HG03039 (cell line): ENCODE data around the gene HNRNPA2B1.
"Not testable (repeated sequence)": the region's sequence is repeated elsewhere in the genome, so short reads cannot be mapped to it uniquely, and the experiment has no call there.

Experiments used
- ATAC-seq: cut with Tn5 transposase; IDR thresholded peaks from one replicate; pipeline ENCODE4 v1.9.1; 2021; ENCODE audit warnings: mild to moderate bottlenecking, moderate library complexity; ENCODE audit not compliant: unreplicated experiment

Gene HNRNPA2B1

DNA sequence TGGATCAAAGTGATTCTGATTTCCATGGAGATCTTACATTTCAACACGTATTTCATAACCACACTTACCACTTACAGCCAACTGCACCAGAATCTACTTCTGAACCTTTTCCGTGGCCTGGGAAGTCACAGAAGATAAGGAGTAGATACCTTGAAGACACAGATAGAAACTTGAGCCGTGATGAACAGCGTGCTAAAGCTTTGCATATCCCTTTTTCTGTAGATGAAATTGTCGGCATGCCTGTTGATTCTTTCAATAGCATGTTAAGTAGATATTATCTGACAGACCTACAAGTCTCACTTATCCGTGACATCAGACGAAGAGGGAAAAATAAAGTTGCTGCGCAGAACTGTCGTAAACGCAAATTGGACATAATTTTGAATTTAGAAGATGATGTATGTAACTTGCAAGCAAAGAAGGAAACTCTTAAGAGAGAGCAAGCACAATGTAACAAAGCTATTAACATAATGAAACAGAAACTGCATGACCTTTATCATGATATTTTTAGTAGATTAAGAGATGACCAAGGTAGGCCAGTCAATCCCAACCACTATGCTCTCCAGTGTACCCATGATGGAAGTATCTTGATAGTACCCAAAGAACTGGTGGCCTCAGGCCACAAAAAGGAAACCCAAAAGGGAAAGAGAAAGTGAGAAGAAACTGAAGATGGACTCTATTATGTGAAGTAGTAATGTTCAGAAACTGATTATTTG lies 15.3 kb downstream of the HNRNPA2B1 start:
- no peak for ATAC-seq

DNA sequence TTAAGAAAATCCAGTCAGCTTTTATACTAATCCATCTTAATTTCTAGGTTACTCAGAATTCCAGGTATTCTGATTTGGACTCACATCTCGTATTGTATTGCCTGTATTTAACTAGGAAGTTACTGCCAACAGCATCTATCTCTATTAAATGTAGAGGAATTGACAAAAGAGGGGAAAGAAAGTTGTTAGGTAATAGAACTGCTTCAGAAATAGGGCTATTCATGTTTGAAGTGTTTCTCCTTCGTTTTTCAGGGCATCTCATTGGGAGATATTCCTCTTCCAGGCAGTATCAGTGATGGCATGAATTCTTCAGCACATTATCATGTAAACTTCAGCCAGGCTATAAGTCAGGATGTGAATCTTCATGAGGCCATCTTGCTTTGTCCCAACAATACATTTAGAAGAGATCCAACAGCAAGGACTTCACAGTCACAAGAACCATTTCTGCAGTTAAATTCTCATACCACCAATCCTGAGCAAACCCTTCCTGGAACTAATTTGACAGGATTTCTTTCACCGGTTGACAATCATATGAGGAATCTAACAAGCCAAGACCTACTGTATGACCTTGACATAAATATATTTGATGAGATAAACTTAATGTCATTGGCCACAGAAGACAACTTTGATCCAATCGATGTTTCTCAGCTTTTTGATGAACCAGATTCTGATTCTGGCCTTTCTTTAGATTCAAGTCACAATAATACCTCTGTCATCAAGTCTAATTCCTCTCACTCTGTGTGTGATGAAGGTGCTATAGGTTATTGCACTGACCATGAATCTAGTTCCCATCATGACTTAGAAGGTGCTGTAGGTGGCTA lies 16.1 kb downstream of the HNRNPA2B1 start:
- not testable (repeated sequence) for ATAC-seq

DNA sequence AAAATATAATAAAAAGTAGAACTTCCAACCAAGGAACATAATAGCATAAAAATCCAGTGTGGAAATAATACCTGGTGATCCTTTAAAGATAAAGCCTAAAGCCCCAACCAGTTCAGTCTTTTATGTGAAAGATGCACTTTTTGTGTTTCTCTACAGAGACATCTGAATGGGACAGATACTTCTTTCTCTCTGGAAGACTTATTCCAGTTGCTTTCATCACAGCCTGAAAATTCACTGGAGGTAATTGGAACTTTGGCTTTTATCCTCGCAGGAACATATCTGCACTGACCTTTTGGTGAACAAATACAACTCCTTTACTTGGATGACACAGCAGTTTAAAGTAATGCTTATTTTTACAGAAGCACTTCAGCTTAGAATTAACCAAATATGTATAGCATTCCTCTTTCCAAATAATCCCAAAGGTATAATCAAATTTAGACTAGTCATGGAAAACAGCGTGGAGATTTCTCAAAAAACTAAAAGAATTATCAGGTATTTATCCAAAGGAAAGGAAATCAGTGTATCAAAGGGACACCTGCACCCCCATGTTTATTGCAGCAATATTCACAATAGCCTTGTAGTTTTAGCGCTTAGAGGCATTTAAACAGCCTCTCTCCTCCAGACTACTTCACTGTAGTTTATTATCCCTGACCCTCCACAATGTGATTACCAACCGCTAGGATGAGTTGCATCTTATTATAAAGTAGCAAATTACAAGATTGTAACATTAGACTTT lies 16.8 kb downstream of the HNRNPA2B1 start:
- ATAC-seq: no peak

DNA sequence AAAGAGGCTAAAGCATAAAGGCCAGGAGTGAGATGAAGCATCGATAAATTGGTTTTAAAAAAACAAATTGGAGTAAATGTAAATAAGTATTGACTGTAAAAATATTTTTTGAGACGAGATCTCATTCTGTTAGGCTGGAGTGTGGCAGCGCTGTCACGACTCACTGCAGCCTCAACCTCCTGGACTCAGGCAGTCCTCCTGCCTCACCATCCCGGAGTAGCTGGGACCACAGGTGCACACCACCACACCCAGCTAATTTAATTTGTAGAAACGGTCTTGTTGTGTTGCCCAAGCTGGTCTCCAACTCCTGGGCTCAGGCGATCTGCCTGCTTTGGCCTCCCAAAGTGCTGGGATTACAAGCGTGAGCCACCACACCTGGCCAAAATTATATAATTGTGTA lies 17.8 kb downstream of the HNRNPA2B1 start:
- ATAC-seq: no peak

DNA sequence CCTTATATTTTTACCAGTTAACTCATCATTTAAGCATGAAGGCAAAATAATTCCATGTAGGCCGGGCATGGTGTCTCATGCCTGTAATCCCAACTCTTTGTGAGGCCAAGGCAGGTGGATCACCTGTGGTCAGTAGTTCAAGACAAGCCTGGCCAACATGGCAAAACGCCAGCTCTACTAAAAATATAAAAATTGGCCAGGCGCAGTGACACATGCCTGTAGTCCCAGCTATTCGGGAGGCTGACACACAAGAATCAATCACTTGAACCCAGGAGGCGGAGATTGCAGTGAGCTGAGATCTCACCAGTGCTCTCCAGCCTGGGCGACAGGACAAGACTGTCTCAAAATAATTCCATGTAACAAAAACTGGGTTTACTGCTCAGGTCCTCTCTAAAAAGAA lies 18.3 kb downstream of the HNRNPA2B1 start:
- ATAC-seq: no peak

DNA sequence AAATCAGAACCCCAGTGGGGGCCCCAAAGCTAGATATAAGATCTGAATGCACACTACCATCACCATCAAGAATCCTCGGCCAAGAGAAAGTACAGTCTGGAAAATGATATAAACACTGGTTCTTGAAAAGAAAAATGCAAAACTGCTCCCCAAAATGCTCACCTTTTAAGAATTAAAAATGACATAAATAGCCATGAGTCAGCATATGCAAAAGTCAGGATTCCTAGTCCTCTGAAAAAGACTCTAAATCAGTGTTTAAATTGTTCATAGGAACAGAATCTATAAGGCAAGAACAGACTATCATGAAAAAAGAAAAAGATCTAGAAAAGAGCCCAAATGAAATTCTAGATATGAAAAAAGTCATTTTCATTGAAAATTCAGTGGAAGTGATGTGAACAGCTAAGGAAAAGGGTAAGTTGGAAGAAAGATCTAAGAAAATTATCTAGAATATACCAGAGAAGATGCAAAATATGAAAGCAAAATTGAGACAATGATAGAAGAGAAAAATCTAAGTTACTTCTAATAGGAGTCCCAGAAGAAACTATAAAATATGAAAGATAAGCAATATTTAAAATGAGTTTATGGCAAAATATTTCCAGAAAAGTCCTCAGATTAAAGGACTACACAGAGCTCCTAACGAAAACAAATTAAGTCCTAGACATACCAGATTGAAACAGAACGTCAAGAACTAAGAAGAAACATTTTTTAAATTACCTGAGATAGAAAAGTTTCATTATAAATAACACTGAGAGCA lies 18.9 kb downstream of the HNRNPA2B1 start:
- no peak for ATAC-seq

DNA sequence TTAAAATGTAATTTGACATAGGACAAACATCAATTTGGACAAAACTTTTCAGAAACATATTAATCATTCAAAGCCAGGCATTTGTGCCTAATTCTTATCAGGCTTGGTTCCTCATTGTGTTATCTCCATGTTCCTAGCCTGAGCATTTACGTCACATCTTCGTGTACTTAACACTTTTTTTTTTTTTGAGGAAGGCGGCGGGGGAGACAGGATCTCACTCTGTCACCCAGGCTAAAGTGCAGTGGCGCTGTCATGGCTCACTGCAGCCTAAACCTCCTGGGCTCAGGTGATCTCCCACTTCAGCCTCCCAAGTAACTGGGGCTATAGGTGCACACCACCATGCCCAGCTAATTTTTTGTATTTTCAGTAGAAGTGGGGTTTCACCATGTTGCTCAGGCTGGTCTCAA lies 19.8 kb downstream of the HNRNPA2B1 start:
- no peak for ATAC-seq

DNA sequence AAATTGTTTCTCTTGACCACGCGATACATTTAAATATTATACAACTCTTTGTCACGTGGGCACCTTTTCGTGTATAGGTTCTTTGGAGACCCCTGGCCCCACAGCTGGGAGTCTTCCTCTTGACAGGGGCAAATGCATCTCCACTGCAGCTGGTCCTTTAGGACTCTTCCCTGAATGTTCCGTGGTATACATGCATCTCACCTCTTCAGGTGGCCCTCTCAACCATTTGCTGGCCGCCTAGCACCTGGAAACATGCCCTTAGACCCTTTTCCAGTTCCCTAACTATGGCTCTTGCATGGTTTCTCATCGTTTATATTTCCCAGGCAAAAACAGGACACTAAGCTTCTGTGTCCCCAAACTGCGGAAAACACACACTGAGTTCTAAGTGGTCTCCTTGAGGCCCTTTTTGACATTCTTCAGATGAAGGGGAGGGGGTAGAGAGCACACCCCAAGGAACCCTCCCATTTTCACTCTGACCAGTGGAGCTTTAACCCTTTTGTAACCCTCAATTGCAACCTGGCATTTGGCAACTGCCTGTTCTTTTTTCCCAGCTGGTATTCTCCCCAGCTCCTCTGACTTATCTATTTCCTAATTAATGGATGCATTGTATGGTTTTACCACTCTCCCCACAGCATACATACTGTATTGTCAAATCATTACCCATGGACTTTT lies 20.6 kb downstream of the HNRNPA2B1 start:
- no peak for ATAC-seq

DNA sequence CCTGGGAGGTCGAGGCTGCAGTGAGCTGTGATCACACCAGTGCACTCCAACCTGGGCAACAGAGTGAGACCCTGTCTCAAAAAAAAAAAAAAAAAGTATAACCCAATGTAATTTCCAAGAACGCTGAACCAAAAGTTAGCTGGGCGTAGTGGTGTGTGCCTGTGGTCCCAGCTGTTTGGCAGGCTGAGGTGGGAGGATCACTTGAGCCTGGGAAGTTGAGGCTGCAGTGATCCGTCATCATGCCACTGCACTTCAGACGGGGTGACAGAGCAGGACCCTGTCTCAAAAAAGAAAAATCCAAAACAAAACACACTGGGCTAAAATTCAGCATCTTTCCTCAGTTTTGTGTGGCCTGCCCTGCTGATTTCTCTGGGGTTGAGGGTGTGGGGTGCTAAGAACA lies 21.1 kb downstream of the HNRNPA2B1 start:
- no peak for ATAC-seq

DNA sequence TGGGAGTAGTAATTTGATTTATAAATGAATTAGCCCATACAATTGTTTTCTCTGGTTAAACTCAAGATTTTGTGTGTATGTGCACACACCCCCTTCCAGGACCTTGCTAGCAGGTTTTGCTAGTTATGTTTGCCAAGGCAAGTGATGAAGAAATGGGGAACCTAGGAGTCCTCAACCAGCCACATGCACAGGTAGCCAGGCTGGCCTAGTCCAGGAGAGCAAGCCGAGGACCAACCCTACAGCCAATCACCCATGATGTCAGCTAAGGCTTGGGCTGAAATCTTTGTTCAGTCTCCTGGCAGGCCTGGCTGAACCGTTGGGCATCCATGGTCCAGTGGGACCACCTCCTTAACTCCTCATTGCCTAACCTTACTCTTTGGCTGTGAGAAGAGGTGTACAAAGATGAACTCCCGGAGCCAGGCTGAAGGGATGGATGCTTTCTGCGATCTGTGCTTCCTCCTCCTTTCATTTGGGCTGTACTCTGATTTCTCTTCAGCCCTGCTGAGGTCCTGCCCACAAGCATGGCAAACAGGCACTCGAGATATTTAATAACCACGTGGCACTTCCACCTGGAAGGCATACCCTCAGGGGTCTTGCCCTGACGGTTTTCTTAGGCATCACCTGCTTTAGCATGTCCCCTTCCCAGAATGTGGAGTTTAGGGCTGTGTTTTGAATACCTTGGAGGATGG lies 22.1 kb downstream of the HNRNPA2B1 start:
- ATAC-seq: no peak

DNA sequence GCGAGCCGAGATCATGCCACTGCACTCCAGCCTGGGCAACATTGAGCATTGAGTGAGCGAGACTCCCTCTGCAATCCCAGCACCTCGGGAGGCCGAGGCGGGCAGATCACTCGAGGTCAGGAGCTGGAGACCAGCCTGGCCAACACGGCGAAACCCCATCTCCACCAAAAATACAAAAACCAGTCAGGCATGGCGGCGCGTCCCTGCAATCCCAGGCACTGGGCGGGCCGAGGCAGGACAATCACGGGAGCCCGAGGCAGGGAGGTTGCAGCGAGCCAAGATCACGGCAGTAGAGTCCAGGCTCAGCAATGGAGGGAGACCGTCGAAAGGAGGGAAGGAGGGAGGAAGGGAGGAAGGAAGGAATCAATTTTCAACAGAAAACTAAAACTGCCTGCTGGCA lies 23.3 kb downstream of the HNRNPA2B1 start:
- ATAC-seq: not testable (repeated sequence)

DNA sequence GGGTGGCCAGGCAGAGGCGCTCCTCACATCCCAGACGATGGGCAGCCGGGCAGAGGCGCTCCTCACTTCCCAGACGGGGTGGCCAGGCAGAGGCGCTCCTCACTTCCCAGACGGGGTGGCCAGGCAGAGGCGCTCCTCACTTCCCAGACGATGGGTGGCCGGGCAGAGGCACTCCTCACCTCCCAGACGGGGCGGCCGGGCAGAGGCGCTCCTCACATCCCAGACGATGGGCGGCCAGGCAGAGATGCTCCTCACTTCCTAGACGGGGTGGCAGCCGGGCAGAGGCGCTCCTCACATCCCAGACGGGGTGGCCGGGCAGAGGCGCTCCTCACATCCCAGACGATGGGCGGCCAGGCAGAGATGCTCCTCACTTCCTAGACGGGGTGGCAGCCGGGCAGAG lies 23.9 kb downstream of the HNRNPA2B1 start:
- not testable (repeated sequence) for ATAC-seq

DNA sequence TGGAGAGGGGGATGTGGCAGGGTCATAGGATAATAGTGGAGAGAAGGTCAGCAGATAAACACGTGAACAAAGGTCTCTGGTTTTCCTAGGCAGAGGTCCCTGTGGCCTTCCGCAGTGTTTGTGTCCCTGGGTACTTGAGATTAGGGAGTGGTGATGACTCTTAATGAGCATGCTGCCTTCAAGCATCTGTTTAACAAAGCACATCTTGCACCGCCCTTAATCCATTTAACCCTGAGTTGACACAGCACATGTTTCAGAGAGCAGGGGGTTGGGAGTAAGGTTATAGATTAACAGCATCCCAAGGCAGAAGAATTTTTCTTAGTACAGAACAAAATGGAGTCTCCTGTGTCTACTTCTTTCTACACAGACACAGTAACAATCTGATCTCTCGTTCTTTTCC lies 24.6 kb downstream of the HNRNPA2B1 start:
- not testable (repeated sequence) for ATAC-seq

DNA sequence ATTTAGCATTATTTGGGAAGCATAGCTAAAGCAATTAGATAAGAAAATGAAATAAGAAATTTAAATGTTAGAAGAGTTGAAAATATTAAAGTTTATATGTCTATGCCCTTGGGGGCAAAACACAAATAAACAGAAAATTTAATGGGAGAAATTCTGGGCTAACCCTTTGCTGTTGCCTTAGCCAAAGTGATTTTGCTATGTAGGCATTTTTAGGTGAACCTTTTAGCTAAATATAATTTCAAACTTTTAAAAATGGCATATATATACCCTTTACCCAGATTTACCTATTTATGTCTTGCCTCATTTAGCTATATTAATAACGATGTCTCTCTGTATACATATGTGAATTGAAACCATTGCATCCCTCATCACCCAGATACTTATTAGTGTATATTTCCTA lies 28.5 kb downstream of the HNRNPA2B1 start:
- ATAC-seq: no peak

DNA sequence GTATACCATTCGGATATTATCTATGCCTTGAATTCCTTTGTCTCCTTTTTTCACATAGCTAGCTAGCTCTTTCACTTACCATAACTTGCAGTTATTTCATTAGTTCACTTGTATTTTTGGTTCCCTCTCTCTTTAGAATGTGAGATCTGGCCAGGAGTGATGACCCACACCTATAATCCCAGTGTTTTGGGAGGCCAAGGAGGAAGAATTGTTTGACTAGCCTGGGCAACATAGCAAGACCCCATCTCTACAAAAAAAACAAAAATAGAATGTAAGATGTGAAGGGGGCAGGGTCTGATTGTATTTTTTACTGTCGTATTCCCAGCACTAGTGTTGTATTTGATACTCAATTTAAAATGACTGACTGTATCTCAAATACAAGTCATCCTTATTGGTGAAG lies 28.9 kb downstream of the HNRNPA2B1 start:
- no peak for ATAC-seq

DNA sequence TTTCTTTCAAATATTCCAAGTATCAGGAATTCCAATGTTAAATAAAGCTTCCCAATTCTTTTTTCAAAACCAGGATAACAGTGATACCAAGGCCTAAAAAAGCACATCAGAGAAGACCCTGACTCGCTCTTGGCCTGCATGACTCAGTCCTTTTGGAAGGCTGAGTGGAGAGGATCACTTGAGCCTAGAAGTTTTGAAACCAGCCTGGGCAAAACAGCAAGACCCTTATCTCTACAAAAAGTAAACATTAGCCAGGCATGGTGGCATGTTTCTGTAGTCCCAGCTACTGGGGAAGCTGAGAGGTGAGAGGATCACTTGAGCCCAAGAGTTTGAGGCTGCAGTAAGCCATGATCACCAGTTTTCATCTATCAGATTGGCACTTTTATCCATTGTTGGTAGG lies 29.9 kb downstream of the HNRNPA2B1 start:
- no peak for ATAC-seq

DNA sequence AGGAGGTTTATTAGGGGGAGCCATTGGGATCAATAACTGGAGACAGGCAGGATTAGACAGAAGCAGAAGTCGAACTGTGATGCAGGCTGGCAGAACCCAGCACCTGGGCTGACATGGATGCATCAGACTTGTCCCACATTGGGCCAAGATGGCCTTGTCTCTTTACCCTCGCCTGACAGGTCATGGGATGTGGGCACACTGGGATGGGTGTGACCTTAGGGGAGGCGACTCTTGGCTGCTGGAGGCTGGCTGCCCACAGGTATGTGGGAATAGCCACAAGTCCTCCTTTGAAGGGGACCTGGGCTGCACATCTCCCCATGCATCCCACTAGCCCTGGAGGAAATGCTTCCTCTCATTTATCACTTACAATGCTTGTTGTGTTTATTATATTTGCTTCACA lies 31.3 kb downstream of the HNRNPA2B1 start:
- ATAC-seq: no peak

DNA sequence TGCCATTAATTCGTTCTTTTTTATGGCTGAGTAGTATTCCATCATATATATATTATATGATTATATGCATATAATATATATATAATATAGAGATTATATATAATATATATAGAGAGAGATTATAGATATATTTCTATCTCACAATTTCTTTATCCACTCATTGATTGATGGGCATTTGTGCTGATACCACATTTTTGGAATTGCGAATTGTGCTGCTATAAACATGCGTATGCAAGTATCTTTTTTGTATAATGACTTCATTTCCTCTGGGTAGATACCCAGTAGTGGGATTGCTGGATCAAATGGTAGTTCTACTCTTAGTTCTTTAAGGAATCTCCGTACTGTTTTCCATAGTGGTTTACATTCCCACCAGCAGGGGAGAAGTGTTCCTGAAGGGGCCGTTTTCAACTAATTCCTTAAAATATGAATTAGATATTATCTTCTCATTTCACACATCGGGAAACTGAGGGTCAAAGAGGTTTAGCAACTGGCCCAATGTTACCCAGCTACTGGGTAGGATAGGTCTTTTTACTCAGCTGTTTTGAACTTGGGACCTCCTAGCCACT lies 32.0 kb downstream of the HNRNPA2B1 start:
- no peak for ATAC-seq

DNA sequence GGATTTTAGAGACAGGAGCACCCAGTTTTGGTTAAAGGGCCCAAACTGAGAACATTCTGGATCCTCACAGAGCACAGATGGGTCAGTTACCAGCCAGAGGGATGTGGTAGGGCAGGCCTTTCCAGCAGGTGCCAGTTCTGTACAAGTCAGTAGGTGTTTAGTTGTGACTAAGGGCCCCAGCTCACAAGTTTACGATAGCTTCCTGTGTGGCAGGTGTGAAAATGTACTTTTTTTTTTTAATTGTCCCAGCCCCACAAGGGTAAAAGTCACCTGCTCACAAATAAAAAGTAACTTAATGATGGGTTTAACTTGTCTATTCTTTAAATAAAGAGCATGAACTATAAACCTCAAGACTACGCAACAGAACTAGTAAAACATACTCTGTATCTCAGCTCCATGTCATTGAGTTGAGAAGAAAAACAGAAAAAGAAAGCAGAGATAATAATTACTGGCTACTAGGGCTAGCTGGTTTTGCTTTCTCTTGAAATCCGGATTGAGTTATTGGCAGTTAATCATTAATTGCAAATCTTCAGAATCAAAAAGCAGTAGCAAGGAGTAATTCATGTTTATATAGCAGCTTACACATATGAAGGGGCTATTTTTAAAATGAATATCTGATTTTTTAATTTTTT lies 33.1 kb downstream of the HNRNPA2B1 start:
- no peak for ATAC-seq
